ENCODE measurements around the gene OXTR. TPM values are rescaled to one million over a fixed set of nuclear protein-coding genes. Genes with fewer than 3 reads are reported as not detected.

Gene OXTR
- total and polyA plus RNA-seq, 2 experiments from 2014 or later, result 128 to 340 TPM

DNA sequence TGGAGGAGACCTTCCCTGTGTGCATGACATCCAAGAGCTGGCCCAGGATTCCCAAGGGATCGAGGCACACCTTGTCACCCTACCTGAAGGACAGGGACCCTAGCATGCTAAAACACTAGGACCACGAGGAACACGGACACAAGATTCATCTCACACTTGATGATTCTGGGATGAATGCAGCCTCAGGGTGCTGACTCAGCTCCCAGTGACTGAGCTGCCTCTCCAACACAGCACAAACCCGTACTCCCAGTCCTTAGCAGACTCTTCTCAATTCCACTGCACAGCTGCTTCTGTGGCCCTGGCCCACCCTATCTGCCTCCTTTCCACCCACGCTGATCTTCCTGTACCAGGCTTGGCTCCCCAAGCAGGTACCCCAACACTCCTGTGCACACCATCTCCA is 9.1 kb upstream of the OXTR start:
- Histone ChIP-seq H3K4me3 (no peak overlapping the region), H3K4me1 (ENCODE audit: insufficient read depth) (peaks cover 38% of the 10 kb centered on the region), H3K79me2 (ENCODE audit: insufficient read depth) (no peaks in the 10 kb centered on the region), H2AFZ (no peak overlapping the region), H3K27me3 (replicated peaks; ENCODE audit: insufficient read depth) (no peaks in the 10 kb centered on the region), H3K9ac (no peak overlapping the region), H3K9me3 (ENCODE audit: low read depth) (no peaks in the 10 kb centered on the region), H3K4me2 (ENCODE audit: unreplicated experiment) (no peak overlapping the region), H3K36me3 (ENCODE audit: low read depth) (no peaks in the 10 kb centered on the region), H3F3A (ENCODE audit: insufficient read depth) (peaks cover 25% of the 10 kb centered on the region), H3K27ac (peak overlapping the region; percentile 94; the same call in 1 of the 2 replicates), H4K20me1 (ENCODE audit: insufficient read depth) (no peaks in the 10 kb centered on the region), H3K9me2 (ENCODE audit: insufficient read depth) (no peaks in the 10 kb centered on the region)
- DNase-seq, result peak; percentile 67
- no peak for TF ChIP-seq EZH2 (IDR thresholded peaks at IDR 0.05; ENCODE audit: insufficient read depth, poor library complexity, severe bottlenecking)
- TF ChIP-seq EZH2phosphoT487 (IDR thresholded peaks at IDR 0.05; ENCODE audit: insufficient read depth, low read depth), result no peak
- in situ Hi-C loops (cut with MboI), result loop anchor here (10.0 kb wide), 1 partner anchor 166 kb away; no protein-coding TSS in a partner anchor
- WGBS, 2 experiments (ENCODE audit: low coverage in 1 of 2, low lambda C conversion rate in 2 of 2, missing lambda C conversion rate in 2 of 2), result 58 to 66% methylated on average over 5 of the region's 5 CpGs

- no peak overlapping the region for H3K4me2 ChIP-seq (ENCODE audit: unreplicated experiment)
- no peaks in the 10 kb centered on the region for H3K9me2 ChIP-seq (ENCODE audit: insufficient read depth)
- no peaks in the 10 kb centered on the region for H3K36me3 ChIP-seq (ENCODE audit: low read depth)
- in situ Hi-C loops (cut with MboI), result loop anchor here (10.0 kb wide), 1 partner anchor 167 kb away; no protein-coding TSS in a partner anchor
- H3K9me3 ChIP-seq (ENCODE audit: low read depth), result no peaks in the 10 kb centered on the region
- no peak overlapping the region for H3K4me3 ChIP-seq
- H3K79me2 ChIP-seq (ENCODE audit: insufficient read depth), result no peaks in the 10 kb centered on the region
- H3K4me1 ChIP-seq (ENCODE audit: insufficient read depth), result peaks cover 38% of the 10 kb centered on the region
- 84% methylated on average over 5 of the region's 5 CpGs for WGBS, 2 experiments (ENCODE audit: low coverage in 1 of 2, low lambda C conversion rate in 2 of 2, missing lambda C conversion rate in 2 of 2)
- no peak overlapping the region for H3K9ac ChIP-seq
- H3F3A ChIP-seq (ENCODE audit: insufficient read depth), result peaks cover 25% of the 10 kb centered on the region
- peak overlapping the region; percentile 94 for H3K27ac ChIP-seq
- H4K20me1 ChIP-seq (ENCODE audit: insufficient read depth), result no peaks in the 10 kb centered on the region
- H2AFZ ChIP-seq, result no peak overlapping the region
- DNase-seq, result no peak
- no peaks in the 10 kb centered on the region for H3K27me3 ChIP-seq (replicated peaks; ENCODE audit: insufficient read depth)
- TF ChIP-seq EZH2 (IDR thresholded peaks at IDR 0.05; ENCODE audit: insufficient read depth, poor library complexity, severe bottlenecking) (no peak), EZH2phosphoT487 (IDR thresholded peaks at IDR 0.05; ENCODE audit: insufficient read depth, low read depth) (no peak)
These were observed 8.5 kb upstream of the OXTR start for GRCh38 chr3:8777978-8778267.

- in situ Hi-C loops (cut with MboI), result loop anchor here (10.0 kb wide), 1 partner anchor 167 kb away; no protein-coding TSS in a partner anchor
- Histone ChIP-seq H3K9ac (peak overlapping the region; percentile 60; the same call in 1 of the 2 replicates), H3K9me3 (ENCODE audit: low read depth) (no peaks in the 10 kb centered on the region), H3K79me2 (ENCODE audit: insufficient read depth) (no peaks in the 10 kb centered on the region), H3K4me3 (no peak overlapping the region), H3F3A (ENCODE audit: insufficient read depth) (peaks cover 25% of the 10 kb centered on the region), H3K27ac (peak overlapping the region; percentile 94), H3K4me2 (ENCODE audit: unreplicated experiment) (peak overlapping the region; percentile 19), H3K36me3 (ENCODE audit: low read depth) (no peaks in the 10 kb centered on the region), H3K9me2 (ENCODE audit: insufficient read depth) (no peaks in the 10 kb centered on the region), H4K20me1 (ENCODE audit: insufficient read depth) (no peaks in the 10 kb centered on the region), H3K4me1 (ENCODE audit: insufficient read depth) (peaks cover 38% of the 10 kb centered on the region), H2AFZ (peak overlapping the region; percentile 11; the same call in 1 of the 2 replicates), H3K27me3 (replicated peaks; ENCODE audit: insufficient read depth) (no peaks in the 10 kb centered on the region)
- 89 to 96% methylated on average over 5 of the region's 5 CpGs for WGBS, 2 experiments (ENCODE audit: low coverage in 1 of 2, low lambda C conversion rate in 2 of 2, missing lambda C conversion rate in 2 of 2)
- peak; percentile 45 for DNase-seq
- TF ChIP-seq EZH2phosphoT487 (IDR thresholded peaks at IDR 0.05; ENCODE audit: insufficient read depth, low read depth), result no peak
- no peak for TF ChIP-seq EZH2 (IDR thresholded peaks at IDR 0.05; ENCODE audit: insufficient read depth, poor library complexity, severe bottlenecking)
These were observed 8.0 kb upstream of the OXTR start for GRCh38 chr3:8777201-8777977.

- H3K27me3 ChIP-seq (replicated peaks; ENCODE audit: insufficient read depth), result no peaks in the 10 kb centered on the region
- no peaks in the 10 kb centered on the region for H3K9me3 ChIP-seq (ENCODE audit: low read depth)
- H4K20me1 ChIP-seq (ENCODE audit: insufficient read depth), result no peaks in the 10 kb centered on the region
- no peaks in the 10 kb centered on the region for H3K36me3 ChIP-seq (ENCODE audit: low read depth)
- no peaks in the 10 kb centered on the region for H3K79me2 ChIP-seq (ENCODE audit: insufficient read depth)
- no peaks in the 10 kb centered on the region for H3K9me2 ChIP-seq (ENCODE audit: insufficient read depth)
- H3K27ac ChIP-seq, result peak overlapping the region; percentile 94
- peaks cover 38% of the 10 kb centered on the region for H3K4me1 ChIP-seq (ENCODE audit: insufficient read depth)
- 0 out of 2 replicates have a peak overlapping the region, but pooled peaks have one; percentile 11 for H2AFZ ChIP-seq
- peak overlapping the region; percentile 60 for H3K9ac ChIP-seq
- in situ Hi-C loops (cut with MboI), result loop anchor here (10.0 kb wide), 1 partner anchor 168 kb away; no protein-coding TSS in a partner anchor
- H3K4me2 ChIP-seq (ENCODE audit: unreplicated experiment), result peak overlapping the region; percentile 19
- TF ChIP-seq EZH2phosphoT487 (IDR thresholded peaks at IDR 0.05; ENCODE audit: insufficient read depth, low read depth), result no peak
- TF ChIP-seq EZH2 (IDR thresholded peaks at IDR 0.05; ENCODE audit: insufficient read depth, poor library complexity, severe bottlenecking), result no peak
- 15 to 24% methylated on average over 4 of the region's 4 CpGs for WGBS, 2 experiments (ENCODE audit: low coverage in 1 of 2, low lambda C conversion rate in 2 of 2, missing lambda C conversion rate in 2 of 2)
- no peak overlapping the region for H3K4me3 ChIP-seq
- DNase-seq, result peak; percentile 92
- H3F3A ChIP-seq (ENCODE audit: insufficient read depth), result peaks cover 25% of the 10 kb centered on the region
These were observed 7.0 kb upstream of the OXTR start for GRCh38 chr3:8776406-8776805.
